HG03039 (cell line): ENCODE measurements around the gene COL15A1.
"Not testable (repeated sequence)": the region's sequence is repeated elsewhere in the genome, so short reads cannot be mapped to it uniquely, and the experiment has no call there.

ENCODE experiments used
- ATAC-seq: cut with Tn5 transposase; IDR thresholded peaks from one replicate; pipeline ENCODE4 v1.9.1; 2021; ENCODE audit warnings: mild to moderate bottlenecking, moderate library complexity; ENCODE audit not compliant: unreplicated experiment

COL15A1 gene

DNA sequence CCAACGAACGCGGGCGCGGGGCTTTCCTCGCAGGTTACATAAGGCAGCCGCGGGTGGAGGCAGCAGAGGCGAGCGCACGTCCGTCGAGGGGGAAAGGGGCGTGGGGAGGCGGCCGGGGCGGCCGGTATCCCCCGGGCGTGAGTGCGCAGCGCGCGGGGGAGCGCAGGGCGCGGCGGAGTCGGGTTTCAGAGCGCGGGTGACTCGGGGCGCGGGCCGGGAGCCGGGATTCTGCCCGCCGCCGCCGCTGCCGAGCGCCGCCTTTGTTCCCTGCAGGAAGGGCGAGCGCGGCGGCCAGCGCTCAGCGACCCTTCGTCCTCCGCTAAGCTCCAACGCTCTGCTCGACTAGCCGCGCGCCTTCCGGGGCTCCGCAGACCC is at the start of gene COL15A1:
COL15A1 (plus strand) TSS at position 226 of the 375 bp plus-strand sequence. CDS start 155 bp downstream, outside the sequence.
- ATAC-seq: no peak

DNA sequence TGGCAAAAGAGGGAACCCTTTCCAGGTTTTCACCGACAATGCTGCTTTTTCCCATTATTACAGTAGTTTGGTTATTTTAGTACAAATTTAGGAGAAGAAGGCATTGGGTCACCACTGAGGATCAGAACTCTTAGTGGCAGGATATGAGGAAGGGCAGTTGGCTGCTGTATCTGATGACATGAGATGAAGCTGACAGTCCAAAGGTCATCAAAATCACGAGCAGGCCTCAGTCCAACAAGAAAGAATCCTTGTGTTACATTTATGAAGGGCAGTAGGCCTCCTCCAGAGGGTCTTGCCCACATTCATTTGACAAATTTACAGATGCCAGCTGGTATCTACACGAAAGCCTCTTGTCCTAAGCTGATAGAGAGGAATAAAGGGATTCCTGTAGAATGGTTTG is 49.5 kb upstream of the COL15A1 start:
- no peak for ATAC-seq

DNA sequence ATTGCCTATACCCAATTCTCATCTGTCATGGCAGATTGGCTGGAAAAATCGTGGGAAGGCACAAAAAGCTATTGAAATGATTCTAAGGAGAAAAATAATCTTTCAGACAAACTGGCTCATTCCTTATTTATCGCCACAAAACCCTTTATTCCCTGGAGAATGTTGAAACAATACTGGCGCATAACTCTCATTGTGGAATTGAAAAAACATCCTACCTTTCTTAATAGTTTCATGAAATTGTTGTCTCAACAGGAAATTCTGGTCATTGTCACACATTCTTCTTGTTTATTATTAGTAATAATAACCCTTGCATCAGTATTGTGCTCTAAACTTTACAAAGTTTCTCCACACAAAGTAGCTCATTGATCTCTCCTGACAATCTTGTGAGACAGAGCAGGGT is 48.9 kb upstream of the COL15A1 start:
- ATAC-seq: no peak

DNA sequence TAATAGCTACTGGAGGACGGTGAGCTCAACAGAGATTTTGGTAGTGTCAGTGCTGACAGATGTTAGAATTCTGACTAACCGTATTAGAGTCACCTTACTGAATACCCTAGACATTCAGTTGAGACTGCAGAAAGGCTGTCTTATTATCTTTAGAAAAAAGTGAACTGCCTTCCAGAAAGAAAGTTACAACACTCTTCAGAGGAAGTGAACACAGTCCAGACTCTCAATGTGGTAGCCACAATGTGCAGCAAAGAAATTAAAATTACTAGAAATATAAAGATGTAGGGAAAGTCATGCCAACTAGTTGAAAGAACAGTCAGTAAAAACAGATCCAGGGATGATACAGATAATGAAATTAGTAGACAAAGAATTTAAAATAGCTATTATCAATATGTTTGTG is 47.1 kb upstream of the COL15A1 start:
- no peak for ATAC-seq

DNA sequence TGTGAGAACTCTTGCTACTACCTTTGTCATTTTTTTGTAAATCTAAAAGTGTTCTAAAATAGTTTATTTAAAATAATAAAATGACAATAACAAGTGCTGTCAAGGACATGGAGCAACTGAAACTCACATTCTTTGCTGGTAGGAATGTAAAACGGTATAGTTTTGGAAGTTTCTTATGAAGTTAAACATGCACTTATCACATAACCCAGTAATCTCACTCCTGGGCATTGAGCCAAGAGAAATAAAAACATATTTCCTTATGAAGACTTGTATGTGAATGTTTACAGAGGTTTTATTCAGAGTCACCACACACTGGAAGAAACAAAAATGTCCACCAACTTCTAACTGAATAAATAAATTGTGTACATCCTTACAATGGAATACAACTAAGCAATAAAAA is 46.0 kb upstream of the COL15A1 start:
- ATAC-seq: no peak

DNA sequence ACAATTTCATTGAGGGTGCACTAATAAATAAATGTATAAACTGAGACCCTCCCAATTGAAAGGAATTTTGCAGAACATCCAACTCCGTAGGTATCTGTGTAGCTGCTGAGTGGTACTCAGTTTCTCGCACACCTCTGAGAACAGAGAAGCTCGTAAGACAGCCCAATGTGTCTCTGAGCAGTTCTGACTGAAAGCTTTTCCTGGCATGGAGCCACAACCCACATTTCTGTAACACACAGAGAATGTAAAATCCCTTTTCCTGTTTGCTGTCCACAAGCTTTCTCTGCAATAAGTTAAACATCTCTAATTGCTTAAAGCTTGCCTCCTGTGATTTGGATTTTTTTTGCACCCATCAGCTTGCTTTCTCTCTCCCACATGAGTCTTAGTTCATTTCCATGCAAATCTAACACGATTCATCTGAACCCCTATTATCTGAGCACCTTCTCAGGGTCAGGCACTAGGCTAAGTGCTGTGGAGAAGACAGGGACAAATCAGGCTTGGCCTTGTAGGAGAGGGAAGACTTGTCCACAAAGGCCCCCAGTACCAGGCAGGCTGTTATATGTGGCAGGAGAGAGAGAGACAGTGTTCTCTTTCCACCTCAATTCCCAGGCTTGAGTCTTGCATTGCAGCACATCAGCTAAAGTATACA is 44.2 kb upstream of the COL15A1 start:
- ATAC-seq: no peak

DNA sequence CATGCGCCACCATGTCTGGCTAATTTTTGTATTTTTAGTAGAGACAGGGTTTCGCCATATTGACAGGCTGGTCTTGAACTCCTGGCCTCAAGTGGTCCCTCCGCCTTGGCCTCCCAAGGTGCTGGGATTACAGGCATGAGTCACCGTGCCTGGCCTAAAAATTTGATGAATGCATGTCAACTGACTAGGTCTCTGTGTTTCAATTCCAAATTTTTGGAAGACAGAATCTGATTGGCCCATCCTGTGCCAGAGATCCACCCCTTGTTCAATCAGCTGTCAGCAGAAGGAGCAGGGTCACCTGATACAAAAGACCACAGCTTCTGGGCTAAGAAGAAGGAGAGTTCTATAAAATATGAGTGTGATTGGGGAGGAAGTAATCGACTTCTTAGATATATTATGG is 43.5 kb upstream of the COL15A1 start:
- no peak for ATAC-seq

DNA sequence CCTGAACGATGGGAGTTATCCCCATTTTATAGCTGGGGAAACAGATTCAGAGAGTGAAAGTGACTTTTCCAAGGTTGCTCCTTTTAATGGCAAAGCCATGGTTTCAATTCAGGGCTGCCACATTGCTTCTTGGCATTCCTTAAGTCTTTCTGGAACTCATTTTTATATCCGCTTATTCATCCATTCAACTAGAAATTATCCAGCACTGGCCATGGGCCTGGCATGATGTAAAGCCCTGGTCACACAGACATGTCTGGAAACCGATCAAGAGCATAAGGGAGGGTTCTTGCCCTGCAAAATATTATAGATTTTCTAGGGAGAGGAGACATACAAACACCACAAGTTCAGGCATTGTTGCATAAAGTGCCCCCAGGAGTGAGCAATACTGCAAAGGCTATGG is 43.0 kb upstream of the COL15A1 start:
- no peak for ATAC-seq

DNA sequence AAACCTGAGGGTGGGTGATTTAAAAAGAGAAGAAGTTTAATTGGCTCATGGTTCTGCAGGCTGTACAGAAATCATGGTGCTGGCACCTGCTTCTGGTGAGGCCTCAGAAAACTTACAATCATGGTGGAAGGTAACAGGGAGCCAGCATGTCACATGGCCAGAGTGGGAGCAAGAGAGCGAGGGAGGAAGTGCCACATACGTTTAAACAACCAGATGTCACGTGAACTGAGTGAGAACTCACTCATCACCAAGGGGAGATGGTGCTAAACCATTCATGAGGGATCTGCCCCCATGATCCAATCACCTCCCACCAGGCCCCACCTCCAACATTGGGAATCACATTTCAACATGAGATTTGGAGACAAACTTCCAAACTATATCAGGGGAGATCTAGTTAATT is 41.9 kb upstream of the COL15A1 start:
- not testable (repeated sequence) for ATAC-seq

DNA sequence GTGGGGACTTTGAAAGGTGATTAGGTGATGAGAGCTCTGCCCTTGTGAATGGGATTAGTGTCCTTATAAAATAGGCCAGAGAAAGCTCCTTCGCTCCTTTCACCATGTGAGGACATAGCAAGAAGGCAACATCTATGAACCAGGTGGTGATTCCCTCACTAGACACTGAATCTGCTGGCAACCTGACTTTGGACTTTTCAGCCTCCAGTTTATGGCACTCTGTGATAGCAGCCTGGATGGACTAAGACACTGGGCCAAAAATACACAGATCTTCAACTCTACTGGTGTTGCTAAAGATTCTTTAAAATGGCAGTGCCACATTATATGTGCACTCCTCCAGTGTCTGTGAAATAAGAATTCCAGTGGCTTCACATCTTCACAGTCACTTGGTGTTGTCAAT is 41.2 kb upstream of the COL15A1 start:
- no peak for ATAC-seq

DNA sequence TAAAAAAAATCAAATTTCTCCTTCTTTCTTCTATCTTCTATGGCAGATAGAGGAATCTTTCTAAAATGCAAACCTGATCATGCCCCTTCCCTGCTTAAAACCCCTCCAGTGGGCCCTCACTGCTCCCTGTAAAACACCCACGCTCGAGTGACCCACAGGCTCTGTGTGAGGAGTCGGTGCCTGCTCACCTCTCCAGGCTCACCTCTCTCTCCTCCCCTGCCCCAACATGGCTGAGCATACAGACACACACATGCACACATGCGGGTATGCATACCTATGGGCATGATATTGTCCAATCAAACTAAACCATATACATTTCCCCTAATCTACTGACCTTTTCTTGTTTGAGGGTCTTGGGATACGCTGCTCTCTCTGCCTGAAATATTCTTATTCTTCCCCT is 40.8 kb upstream of the COL15A1 start:
- no peak for ATAC-seq

DNA sequence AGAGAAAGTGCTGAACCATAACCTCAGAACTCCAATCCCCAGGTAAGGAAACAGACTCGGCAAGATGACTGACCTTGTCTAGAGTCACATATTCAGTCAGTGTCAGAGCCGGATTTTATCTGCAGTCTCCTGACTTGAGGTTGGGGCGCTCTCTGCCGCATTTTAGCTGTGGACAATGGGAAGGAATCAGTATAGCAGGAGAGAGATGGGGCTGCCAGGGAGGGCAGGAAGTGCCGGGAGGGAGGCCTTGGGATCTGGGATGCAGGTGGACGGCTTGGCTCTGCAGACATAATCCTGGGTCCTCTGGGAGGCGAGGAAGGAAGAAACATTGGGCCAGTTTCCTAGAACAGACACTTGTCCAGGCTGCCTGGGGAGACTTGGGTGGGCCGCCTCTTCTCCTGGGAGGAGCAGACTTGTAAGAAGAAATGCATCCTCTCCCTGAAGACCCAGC is 39.7 kb upstream of the COL15A1 start:
- ATAC-seq: no peak

DNA sequence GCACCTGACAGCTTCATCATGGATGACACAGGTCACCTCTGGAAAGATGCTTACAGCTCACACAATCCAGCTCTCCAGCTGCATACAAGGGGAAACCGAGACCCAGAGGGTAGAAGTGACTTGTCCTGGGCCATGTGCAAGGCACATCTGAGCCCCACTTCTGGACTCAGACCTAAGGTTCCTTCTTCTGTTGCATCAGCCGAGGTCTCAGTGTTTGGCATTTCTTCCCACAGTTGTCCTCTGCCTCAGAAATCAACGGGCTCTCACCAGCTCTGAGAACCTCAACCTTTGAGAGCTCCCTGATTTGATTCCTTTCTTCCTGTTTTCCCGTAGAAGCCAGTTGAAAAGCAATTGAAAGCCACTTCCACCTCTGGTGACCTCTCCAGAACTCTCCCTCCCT is 38.7 kb upstream of the COL15A1 start:
- ATAC-seq: no peak

DNA sequence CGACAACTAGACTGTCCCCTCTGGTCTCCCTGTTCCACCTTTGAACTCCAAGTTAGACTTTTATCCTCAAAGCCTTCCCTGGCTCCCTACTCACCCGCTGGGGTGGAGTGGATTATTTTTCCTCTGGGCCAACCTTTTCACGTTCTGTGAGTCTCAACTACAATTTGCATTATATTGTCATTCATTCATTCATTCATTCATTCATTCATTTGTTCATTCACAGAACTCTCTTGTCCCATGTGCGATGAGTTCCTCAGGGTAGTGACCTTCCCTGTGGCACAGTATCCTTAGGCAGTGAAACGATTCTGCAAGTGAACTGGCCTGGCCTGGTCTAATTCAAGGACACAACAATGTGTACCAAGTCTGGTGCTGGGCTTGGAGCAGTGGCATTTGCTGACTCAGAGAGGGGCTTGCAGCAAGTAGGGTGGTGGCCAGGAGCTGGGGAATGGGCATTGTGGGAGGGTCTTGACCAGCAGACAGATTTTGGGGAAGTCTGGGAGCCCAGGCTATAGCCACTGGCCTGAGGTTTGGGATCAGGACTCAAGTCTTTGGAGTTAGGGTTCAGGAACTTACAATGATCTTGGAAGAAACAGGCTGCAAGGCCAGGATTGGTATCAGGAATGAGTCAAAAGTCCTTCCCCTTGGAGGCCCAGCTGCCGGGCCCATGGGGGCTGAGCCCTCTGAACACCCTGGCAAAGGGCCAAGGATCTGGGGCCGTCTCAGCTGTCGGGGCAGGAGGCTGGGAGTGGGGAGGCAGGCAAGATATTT is 37.2 kb upstream of the COL15A1 start:
- ATAC-seq: no peak

DNA sequence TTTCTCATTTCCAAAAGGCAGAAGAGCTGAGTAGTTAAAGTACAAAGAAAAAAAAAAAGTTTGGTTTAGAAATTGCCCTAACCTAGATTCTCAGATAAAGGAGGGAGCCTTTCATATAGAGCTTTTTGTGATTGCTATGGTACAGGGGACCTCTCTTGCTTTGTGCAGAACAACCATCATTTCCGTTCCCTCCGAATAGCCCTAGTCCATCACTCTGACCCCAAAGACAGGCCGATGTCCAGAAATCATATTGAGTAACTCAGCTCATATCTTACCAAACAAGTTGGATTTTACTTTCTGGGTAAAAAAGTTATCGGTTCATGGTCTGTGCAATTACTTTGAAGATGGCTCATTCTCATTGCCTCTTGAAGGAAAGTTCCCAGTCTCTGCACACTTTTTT is 36.7 kb upstream of the COL15A1 start:
- no peak for ATAC-seq

DNA sequence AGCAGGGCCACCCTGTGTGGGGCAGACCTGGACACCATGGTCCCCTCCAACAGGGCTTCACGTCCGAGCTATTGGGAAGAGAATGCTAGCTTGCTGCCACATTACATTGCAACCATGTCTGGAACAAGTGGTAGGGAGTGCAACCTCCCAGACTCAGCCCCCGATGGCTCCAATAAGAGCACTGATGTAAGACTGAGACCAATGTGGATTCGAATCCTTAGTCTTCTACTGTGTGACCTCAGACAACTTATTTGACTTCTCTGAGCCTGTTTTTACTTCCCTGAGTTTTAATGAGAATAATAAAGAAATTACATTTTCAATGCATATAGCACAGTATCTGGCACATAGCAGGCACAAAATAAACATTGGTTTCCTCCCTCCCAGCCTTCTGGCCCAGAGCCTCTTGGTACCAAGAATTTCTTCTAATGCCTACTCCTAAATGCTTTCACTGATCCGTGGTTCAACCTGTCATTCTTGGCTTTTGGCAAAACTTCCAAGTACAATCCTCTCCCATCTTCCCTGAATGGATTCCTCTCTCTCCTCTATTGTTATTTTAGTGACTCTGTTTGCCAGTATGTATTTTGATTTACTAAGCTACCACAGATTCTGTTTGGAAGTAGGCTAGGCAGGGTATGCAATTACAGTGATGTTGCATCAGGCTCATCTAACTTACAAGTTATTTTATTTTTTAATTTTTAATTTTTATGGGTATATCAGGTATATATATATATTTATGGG is 34.6 kb upstream of the COL15A1 start:
- no peak for ATAC-seq

DNA sequence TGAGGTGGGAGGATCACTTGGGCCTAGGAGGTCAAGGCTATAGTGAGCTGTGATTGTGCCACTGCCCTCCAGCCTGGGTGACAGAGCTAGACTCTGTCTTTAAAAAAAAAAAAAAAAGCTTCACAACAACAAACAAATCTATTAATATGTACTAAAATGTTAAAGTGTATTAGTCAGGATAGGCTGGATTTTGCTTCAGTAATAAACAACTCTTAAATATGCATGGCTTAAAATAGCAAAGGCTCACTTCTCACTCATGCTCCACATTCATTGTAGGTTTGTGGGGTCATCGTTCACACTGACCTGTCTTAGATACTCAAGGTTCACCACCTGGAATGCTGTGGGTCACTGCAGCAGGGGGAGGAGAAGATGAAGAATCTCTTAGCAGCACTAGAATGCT is 33.8 kb upstream of the COL15A1 start:
- no peak for ATAC-seq

DNA sequence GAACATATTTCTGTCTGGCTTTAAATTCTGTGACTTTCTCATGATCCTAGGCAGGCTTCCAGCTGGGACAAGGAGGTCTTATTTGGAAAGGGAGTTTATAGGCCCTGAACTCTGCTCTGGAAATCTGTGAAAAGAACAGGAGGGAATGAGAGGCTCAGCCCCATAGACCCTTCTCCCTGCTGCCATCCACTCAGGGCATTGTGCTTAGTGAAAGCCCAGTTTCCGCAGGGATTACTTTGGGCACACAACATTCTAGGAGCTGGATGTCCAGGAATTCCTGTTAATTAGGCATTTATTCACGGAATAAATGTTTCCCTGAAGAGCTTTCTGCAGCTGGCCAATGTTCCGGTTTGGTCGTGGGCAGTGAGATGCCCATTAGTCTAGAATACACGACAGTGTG is 32.7 kb upstream of the COL15A1 start:
- no peak for ATAC-seq

DNA sequence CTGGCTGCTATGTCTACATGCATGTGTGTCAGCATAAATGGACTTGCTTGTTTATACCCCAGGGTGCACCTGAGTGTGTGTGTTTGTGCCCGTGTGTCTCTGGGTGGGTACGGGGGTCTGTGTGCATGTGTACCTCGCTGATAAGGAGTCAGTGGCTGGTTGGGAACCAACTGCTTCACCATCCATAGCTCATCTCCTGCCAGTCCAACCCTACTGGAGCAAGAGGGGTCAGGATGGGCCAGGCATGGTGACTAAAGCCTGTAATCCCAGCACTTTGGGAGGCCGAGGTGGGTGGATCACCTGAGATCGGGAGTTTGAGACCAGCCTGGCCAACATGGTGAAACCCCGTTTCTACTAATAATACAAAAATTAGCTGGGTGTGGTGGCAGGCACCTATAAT is 32.0 kb upstream of the COL15A1 start:
- ATAC-seq: not testable (repeated sequence)

DNA sequence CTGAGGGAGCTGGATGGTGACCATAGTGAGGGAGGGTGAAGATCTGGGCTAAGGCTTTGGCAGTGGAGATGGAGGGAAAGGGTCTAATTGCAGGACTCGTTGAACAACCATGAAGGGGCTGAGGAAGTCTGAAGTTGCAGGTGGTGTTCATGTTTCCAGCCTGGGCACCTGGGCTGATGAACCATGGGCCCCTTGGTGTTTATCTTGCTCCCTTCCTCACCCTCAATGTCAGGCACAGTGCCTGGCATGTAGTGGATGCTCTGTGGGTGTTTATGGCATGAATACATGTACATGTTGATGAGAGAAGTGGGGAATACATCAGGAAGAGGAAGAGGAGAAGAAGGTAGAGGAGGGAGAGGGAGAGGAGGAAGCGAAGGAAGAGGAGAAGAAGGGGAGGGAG is 31.3 kb upstream of the COL15A1 start:
- no peak for ATAC-seq

DNA sequence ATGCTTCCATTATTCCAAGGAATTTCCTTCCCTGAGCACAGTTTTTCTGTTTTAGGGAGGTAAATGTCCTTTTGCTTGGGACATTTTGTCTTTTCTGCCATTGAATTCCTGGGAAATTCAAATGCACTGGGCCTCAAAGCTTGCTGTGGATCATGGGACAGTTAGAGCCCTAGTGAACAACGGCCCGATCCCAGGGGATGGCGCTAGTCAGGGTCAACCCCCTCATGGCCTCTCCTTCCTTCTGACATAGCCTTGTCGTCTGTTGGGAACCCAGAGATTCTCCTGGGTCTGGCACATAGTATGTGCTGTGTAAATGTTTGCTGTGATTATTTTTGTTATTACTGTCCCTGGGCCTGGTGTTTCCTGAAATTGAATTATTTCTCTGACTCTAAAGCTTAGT is 30.7 kb upstream of the COL15A1 start:
- no peak for ATAC-seq

DNA sequence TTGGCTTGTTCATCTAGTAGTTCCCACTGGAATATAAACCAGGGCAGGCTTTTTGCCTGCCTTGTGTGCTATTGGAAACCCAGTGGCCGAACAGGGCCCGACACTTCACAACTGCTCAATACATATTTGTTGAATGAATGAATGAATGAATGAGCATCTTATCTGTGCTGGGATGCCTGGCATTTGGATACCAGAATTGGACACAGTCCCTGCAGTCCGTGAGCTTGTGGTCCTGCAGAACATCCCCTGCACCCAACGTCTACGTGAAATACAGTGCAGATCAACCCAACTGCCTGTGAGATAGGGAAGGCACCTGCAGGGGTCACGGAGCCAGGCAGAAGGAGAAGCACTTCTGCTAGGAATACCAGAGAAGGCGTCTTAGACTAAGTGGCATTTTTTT is 30.0 kb upstream of the COL15A1 start:
- no peak for ATAC-seq
